Measurements from ENCODE around the gene PCMTD2.

DNA sequence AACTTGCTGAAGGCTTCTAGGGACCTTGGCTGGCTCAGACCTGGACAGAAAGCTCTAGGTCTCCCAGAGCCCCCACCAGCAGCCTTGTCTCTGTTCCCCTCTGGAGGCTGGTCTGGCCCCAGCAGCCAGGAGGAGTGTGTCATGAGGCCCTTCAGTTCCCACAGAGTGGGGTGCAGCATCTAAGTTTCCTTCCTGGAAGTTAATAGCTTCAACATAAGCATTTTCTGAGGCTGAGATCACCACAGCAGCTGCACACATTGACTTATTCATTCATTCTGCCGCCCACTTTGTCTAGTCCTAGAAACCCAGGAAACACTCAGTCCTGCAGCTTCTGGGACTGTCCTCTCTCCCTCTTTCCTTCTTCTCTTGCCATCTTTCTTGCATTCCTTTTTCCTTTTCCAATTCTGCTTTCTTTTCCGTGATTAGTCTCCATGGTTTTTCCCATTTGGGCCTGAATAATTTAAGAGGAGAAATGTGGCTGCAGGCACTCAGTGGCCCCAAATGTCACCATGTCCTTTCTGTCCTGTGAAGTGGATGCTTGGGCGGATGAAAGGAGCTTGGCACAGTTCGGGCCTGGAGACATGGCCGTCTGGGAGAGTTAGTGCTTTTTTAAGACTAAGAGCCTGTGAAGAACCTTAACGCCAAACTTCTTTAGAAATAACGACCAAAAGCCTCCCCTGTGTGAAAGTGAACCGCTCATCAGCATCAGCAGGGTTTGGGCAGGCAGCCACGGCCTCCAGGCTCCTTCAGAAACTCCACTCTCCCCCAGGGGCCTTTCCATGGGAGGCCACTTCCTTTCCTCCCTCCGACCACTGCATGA is 31.0 kb upstream of the PCMTD2 start:
- TF ChIP-seq ZNF707 (tag by site-specific recombination; IDR thresholded peaks at IDR 0.05) = no peak
- TF ChIP-seq, protein P1, sequence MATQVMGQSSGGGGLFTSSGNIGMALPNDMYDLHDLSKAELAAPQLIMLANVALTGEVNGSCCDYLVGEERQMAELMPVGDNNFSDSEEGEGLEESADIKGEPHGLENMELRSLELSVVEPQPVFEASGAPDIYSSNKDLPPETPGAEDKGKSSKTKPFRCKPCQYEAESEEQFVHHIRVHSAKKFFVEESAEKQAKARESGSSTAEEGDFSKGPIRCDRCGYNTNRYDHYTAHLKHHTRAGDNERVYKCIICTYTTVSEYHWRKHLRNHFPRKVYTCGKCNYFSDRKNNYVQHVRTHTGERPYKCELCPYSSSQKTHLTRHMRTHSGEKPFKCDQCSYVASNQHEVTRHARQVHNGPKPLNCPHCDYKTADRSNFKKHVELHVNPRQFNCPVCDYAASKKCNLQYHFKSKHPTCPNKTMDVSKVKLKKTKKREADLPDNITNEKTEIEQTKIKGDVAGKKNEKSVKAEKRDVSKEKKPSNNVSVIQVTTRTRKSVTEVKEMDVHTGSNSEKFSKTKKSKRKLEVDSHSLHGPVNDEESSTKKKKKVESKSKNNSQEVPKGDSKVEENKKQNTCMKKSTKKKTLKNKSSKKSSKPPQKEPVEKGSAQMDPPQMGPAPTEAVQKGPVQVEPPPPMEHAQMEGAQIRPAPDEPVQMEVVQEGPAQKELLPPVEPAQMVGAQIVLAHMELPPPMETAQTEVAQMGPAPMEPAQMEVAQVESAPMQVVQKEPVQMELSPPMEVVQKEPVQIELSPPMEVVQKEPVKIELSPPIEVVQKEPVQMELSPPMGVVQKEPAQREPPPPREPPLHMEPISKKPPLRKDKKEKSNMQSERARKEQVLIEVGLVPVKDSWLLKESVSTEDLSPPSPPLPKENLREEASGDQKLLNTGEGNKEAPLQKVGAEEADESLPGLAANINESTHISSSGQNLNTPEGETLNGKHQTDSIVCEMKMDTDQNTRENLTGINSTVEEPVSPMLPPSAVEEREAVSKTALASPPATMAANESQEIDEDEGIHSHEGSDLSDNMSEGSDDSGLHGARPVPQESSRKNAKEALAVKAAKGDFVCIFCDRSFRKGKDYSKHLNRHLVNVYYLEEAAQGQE (tag by site-specific recombination; IDR thresholded peaks at IDR 0.05) = no peak
- TF ChIP-seq, protein P2, sequence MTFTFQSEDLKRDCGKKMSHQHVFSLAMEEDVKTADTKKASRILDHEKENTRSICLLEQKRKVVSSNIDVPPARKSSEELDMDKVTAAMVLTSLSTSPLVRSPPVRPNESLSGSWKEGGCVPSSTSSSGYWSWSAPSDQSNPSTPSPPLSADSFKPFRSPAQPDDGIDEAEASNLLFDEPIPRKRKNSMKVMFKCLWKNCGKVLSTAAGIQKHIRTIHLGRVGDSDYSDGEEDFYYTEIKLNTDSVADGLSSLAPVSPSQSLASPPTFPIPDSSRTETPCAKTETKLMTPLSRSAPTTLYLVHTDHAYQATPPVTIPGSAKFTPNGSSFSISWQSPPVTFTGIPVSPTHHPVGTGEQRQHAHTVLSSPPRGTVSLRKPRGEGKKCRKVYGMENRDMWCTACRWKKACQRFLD (tag by site-specific recombination; IDR thresholded peaks at IDR 0.05) = no peak
- TF ChIP-seq ZNF768 (tag by site-specific recombination; IDR thresholded peaks at IDR 0.05) = no peak
- TF ChIP-seq, protein P3, sequence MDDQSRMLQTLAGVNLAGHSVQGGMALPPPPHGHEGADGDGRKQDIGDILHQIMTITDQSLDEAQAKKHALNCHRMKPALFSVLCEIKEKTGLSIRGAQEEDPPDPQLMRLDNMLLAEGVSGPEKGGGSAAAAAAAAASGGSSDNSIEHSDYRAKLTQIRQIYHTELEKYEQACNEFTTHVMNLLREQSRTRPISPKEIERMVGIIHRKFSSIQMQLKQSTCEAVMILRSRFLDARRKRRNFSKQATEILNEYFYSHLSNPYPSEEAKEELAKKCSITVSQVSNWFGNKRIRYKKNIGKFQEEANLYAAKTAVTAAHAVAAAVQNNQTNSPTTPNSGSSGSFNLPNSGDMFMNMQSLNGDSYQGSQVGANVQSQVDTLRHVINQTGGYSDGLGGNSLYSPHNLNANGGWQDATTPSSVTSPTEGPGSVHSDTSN (CRISPR knock-in tag; IDR thresholded peaks at IDR 0.05) = no peak
- TF ChIP-seq, protein P4, sequence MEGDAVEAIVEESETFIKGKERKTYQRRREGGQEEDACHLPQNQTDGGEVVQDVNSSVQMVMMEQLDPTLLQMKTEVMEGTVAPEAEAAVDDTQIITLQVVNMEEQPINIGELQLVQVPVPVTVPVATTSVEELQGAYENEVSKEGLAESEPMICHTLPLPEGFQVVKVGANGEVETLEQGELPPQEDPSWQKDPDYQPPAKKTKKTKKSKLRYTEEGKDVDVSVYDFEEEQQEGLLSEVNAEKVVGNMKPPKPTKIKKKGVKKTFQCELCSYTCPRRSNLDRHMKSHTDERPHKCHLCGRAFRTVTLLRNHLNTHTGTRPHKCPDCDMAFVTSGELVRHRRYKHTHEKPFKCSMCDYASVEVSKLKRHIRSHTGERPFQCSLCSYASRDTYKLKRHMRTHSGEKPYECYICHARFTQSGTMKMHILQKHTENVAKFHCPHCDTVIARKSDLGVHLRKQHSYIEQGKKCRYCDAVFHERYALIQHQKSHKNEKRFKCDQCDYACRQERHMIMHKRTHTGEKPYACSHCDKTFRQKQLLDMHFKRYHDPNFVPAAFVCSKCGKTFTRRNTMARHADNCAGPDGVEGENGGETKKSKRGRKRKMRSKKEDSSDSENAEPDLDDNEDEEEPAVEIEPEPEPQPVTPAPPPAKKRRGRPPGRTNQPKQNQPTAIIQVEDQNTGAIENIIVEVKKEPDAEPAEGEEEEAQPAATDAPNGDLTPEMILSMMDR (tag by site-specific recombination; IDR thresholded peaks at IDR 0.05) = no peak
- TF ChIP-seq, protein P5, sequence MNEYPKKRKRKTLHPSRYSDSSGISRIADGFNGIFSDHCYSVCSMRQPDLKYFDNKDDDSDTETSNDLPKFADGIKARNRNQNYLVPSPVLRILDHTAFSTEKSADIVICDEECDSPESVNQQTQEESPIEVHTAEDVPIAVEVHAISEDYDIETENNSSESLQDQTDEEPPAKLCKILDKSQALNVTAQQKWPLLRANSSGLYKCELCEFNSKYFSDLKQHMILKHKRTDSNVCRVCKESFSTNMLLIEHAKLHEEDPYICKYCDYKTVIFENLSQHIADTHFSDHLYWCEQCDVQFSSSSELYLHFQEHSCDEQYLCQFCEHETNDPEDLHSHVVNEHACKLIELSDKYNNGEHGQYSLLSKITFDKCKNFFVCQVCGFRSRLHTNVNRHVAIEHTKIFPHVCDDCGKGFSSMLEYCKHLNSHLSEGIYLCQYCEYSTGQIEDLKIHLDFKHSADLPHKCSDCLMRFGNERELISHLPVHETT (tag by site-specific recombination; IDR thresholded peaks at IDR 0.05) = no peak
